ENCODE results near the gene UBE2N.
"Not testable (repeated sequence)": the region's sequence is repeated elsewhere in the genome, so short reads cannot be mapped to it uniquely, and the experiment has no call there.

UBE2N gene

DNA sequence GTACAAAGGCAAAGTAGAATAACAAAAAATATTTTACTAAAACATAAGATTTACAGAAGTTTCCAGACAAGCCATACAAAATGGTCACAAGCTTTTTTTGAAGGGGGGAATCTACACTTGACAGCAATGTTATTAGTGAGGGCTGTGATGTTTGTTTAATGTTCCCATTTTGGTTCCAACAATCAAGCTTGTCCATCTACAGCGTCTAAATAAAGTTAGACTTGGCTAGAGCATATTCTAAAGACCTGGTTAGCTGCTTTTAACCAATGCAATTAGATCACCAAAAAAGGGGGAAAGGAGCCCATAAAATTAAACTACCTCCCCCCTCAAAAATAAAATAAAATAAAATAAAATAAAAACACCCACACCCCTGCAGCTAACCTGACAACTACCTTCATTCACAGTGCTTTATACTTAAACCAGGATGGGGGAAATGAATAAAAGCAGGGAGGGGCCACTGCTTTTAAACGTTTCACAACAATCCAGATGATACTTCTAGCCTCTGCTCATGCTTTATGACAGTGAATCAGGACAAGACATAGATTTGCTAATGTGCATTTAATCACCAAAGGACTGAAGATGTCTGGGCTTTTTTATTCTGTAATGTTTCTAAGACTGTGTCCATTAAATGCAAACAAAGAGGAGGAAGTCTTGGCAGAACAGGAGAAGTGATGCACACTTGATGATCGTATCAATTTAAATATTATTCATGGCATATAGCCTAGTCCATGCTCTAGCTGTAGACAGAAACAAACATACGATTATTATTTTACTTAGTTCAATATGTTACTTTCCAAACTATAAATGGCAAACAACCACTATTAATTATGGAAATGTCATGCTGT lies 32.2 kb downstream of the UBE2N start:
- not testable (repeated sequence) for DNase-seq

- DNase-seq, result no peak
Observed at GRCh38 chr12:93408813-93409212, 32.9 kb downstream of the UBE2N start.

- no peak for DNase-seq
Observed at GRCh38 chr12:93407963-93408283, 33.8 kb downstream of the UBE2N start.

DNA sequence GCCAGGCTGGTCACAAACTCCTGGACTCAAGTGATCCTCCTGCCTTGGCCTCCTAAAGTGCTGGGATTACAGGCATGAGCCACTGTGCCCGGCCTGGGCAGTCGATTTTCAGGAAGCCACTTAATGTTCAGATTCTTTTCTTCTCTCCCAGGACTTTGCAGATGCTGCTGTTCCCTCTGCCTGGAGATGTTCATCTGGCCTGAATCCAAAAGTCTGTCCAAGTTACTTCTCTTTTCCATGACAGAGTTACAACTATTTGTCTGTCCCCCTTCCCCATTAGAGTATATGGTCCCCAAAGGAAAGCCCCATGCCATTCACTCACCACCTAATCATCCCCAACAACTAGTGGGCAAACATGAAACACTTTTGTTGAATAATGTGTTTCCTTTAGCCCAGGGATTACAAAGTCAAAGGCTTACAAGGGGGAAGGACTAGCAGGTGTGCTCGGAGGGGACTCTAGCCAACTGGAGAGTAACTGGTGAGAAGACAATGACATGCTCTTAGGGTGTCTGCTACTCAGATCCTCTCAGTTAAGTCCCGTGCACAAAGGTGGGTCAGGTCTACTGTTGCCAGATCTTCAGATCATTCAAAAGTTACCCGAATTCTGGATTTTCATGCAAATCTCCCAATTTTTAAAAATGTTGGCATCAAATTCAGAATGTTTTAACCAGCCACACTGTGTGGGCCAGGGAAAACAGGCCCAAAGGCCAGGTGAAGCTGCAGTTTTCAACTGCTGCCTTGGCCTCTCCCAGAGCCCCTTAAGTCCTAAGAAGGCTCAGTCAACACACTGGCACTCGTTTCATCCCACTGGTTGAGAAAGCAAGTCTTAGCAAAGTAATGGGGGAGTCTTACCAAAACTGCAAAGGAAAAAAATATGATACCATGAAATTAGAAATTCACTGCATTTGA lies 34.4 kb downstream of the UBE2N start:
- no peak for DNase-seq

GRCh38 chr12:93404961-93405849 lies 36.5 kb downstream of the UBE2N start:
- DNase-seq, result no peak

DNA sequence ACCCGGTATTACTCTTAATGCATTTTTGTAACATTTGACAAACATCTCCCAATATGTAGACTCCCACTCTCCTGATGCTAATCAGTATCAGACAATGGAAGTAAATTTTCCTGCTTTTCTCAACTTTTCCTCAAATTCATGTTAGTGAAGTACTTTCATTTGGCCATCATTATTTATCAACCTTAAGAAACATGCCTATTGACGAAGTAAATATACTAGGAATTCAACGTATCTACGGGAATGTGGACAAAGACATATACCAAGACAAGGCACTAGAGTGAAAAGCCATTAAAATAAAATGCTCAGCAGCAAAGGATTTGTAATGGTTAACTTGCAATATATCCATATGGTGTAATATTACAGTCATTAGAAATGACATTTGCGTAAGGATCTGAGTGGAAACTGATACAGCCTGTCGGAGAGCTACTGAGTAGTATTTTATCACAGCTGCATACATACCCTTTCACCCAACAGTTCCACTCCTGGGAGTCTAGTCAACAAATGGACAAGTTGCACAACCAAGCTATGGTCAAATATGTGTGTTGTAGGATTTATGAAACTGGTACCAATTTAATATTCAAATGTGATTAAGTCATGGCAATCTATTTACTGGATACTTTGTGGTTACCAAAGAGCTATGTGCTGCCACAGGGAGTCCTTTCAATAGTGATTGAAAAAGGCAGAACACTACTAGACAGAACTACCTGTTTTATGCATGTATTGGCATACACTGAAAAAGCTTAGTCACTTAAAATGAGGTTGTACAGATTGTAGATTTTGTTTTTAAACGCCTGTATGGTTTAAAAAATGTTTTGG lies 37.6 kb downstream of the UBE2N start:
- no peak for DNase-seq

DNA sequence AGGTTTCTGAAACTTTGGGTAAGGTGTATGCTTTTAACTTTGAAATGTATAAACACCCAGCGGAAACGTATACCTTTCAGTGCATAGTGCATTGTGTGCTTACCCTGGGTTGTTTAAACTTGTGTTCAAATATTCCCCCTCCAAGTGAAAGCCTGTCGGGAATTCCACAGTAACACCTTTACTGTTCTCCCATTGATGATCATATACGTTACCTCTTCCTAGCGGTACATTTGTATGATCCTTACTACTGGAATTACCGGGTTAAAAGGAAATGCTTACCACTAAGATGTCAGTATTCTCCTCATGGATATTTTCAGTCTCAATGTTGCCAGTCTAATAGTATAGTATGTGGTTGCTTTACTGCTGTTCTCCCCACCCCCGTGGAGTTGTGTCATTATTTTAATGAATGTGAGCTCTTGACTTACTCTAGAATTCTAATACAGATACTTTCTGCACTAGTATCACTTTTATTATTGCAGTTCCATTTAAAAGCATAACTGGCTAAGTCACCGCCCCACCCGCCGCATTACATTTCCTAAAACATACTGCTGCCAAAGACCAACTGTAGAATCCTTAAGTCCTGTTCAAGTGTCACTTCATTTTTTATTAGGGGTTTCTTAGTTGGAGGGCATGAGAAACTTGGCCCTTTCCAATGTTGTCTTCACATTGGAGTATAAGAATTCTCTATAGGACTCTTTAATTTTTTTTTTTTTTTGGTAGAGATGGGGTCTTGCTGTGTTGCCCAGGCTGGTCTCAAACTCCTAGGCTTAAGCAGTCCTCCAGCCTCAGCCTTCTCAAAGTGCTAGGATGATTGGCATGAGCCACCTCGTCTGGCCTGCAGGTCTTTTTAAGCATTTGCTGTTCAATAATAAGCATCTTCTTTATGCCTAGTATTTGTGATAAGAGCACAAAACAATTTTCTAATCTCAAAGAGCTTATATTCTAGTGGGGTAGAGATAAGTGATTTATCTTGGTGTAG lies 39.1 kb downstream of the UBE2N start:
- DNase-seq, result no peak

DNA sequence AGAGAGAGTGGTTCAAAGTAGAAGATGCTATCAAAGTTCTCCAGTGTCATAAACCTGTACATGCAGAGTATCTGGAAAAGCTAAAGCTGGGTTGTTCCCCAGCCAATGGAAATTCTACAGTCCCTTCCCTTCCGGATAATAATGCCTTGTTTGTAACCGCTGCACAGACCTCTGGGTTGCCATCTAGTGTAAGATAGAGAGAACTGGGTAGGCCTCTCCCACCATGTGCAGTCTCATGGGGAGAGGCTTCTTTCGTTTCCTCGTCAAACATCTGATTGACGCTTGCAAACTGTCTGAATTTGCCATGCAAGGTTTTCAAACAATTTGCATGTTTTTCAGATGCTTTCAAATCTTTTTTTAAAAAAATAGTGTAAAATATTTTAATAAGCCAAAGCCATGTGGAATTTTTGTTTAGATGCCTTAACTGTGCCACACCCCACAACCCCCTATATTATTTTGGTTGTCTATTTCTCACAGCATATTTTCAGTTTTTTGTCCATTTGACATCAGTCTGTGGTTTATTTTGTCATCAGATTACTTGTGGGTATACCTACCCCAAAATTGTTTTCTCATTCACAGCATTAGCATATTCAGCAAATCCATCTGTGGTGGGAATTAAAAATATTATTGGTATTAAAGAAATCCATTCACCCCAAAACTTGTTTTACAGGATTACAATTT lies 42.4 kb downstream of the UBE2N start:
- not testable (repeated sequence) for DNase-seq

- no peak for DNase-seq
Observed at GRCh38 chr12:93397412-93397811, 44.3 kb downstream of the UBE2N start.

- DNase-seq, result no peak
Observed at GRCh38 chr12:93393425-93393824, 48.3 kb downstream of the UBE2N start.

DNA sequence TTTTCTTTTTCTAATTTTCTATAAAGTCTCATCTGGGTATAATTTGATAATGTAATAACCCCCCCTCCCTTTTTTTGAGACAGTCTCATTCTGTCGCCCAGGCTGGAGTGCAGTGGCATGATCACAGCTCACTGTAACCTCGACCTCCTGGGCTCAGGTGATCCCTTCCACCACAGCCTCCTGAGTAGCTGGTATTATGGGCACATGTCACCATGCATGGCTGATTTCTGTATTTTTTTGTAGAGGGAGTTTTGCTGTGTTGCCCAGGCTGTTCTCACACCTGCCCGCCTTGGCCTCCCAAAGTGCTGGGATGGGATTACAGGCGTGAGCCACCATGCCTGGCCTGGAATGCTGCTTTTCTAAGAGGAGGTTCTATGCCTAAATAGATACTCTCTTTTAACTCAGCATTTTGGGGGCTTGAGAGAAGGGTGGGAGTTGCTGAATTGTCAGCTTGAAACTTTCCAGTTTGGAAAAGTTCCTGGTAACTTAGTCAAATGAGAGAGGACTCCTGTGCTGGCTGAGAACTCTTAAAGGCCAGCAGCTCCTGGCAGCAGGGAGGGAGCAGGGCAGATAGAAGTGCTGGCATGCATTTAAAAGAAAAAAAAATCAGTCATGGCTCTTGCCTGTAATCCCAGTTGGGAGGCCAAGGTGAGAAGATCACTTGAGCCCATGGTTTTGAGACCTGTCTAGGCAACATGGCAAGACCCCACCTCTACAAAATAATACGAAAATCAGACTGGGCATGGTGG lies 51.0 kb downstream of the UBE2N start:
- no peak for DNase-seq

DNA sequence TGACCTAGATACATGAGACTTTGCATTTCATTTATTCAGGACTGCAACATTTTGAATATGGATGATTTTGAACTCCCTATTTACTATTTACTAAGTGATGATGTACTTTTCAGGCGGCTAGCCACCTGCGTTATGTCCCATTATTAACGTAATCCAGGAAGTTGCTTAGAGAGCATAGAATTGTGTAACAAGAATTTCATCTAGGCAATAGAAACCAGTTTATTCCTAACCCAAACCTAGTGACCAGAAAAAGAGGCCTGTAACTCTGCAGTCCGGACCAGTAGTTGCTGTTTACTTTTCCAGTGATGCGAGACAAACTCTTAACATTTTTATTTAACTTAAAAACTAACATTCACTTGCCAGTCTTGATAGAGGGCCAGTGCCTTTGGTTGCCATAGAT lies 51.7 kb downstream of the UBE2N start:
- no peak for DNase-seq

GRCh38 chr12:93387780-93388179 lies 54.0 kb downstream of the UBE2N start:
- no peak for DNase-seq

- DNase-seq, result not testable (repeated sequence)
Observed at GRCh38 chr12:93381976-93382437, 59.7 kb downstream of the UBE2N start.

- no peak for DNase-seq
Observed at GRCh38 chr12:93381161-93381975, 60.4 kb downstream of the UBE2N start.

DNA sequence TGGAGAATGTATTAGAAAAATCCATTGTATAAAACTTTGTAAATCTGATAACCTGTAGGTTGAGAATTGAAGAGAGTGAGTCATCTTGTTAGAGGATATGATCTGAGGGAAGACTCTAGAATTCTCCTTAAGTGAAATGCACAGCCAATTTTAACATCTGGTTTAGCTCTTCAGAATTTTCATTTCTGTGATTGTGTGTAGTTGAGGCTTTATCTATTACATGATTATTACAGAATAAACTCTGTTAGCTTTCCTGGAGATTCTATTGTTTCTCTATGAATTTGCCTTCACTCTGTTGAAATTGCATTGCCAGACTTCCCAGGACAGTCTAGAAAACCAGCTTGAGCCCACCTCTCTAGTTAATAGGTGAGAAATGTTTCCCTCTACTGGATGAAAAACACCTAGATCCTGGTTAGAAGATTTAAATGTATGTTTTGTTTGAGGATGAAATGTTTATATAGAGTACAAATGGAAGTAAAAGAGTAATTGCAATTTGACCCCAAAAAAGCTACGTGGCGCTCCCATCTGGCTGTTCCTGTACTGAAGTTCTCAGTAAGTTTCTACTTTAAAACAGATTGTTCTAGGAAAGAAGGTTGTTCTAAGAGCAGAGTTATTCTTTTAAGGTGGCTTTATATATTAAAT lies 61.1 kb downstream of the UBE2N start:
- no peak for DNase-seq

DNA sequence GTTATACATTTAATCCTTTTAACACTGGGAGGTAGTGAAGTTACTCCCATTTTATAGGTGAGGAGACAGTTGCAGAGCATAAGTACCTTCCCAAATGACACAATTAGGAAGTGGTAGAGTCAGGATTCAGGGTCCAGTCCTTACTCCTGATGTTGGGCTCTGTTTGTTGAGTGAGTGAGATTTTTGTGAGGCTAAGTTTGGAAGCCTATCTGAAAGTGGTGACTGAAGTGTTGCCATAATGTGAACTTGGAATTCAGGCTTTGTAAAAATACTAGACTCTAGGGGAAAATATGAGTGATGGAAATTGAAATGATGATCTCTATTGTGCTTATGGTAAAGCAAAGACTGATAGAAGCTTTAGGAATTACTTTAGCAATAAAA lies 61.8 kb downstream of the UBE2N start:
- no peak for DNase-seq

Measured in suppressor macrophage treated with lipopolysaccharide for 4 hours (primary cell).